Activated naive CD8-positive, alpha-beta T cell treated with anti-CD3 and anti-CD28 coated beads, Interleukin-2, amount 50 U/mL, for 16 hours (primary cell): ENCODE data around the gene ATXN2.

ENCODE experiments used
- DNase-seq: peaks from one replicate; pipeline ENCODE4 v3.0.0-alpha.2; 2020; ENCODE audit warnings: low read depth, low spot score

The ATXN2 gene

DNA sequence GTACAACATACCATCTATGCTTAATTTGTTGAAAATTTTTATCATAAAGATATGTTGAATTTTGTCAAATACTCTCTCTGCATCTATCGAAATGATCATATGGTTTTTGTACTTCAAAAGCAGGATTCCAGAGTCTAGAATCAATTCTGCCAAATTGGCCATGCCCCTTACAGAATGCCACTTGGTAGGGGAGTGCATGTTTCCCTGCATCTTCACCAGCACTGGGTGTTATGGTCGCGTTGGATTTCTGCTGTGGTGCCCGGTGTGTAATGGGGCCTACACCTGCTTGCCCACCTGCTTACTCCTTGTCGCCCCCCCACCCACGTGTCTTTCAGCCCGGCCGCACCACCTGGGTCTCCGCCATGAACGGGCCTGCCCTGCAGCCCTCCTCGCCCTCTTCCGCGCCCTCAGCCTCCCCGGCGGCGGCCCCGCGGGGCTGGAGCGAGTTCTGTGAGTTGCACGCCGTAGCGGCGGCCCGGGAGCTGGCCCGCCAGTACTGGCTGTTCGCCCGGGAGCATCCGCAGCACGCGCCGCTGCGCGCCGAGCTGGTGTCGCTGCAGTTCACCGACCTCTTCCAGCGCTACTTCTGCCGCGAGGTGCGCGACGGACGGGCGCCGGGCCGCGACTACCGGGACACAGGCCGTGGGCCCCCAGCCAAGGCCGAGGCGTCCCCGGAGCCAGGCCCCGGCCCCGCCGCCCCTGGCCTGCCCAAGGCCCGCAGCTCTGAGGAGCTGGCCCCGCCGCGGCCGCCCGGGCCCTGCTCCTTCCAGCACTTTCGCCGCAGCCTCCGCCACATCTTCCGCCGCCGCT lies 181.1 kb downstream of the ATXN2 start:
- no peak for DNase-seq

- no peak for DNase-seq
These were observed 181.8 kb downstream of the ATXN2 start for GRCh38 chr12:111417290-111417689.

DNA sequence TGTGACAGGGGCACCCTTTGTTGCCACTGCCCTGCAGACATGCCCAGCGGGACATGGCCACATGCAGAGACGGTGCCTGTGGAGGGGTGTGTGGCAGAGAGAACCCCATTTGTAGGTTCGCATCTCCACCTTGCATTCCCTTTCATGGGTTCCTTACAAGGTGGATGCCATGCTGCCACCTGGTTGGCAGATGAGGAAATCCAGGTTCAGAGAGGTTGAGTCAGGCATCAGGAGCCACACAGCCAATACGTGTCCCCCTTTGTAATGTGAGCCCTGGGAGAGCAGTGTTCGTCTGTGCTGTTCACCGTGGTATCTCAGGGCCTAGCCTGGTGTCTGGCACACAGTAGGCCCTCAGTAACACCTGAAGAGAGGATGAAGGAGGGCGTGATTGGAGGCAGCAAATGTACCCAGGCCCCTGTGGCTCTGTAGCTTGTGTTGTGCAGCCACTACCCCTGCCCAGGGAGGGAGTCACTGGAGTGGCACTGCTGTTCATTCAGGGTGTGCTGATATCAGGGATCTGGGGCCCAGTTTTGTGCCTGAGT lies 184.3 kb downstream of the ATXN2 start:
- no peak for DNase-seq

- no peak for DNase-seq
These were observed 185.6 kb downstream of the ATXN2 start for GRCh38 chr12:111413442-111414086.

- DNase-seq = no peak
These were observed 186.2 kb downstream of the ATXN2 start for GRCh38 chr12:111412830-111413441.

- DNase-seq = no peak
These were observed 186.9 kb downstream of the ATXN2 start for GRCh38 chr12:111412007-111412829.

DNA sequence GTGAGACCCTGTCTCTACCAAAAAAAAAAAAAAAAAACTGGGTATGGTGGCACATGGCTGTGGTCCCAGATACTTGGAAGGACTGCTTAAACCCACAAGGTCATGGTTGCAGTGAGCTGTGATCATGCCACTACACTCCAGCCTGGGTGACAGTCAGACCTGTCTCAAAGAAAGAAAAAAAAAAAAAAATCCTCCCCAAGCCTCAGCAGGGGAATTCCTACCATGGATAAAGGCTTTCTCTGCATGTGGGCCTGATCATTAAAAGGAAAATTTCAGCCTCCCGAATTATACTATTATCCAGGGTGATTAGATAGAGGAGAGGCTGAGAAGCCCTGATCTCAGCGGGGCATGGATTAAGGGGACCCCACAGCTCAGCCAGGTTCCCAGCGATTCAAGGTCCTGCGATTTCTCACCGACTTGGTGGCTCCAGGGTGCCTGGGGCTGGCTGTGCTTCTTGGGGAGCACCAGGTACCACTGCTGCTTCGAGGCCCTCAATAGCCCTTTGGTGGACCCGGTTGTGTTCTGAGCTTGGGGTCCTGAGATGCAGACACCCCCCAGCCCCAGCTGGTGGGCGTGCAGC lies 187.8 kb downstream of the ATXN2 start:
- DNase-seq = no peak

DNA sequence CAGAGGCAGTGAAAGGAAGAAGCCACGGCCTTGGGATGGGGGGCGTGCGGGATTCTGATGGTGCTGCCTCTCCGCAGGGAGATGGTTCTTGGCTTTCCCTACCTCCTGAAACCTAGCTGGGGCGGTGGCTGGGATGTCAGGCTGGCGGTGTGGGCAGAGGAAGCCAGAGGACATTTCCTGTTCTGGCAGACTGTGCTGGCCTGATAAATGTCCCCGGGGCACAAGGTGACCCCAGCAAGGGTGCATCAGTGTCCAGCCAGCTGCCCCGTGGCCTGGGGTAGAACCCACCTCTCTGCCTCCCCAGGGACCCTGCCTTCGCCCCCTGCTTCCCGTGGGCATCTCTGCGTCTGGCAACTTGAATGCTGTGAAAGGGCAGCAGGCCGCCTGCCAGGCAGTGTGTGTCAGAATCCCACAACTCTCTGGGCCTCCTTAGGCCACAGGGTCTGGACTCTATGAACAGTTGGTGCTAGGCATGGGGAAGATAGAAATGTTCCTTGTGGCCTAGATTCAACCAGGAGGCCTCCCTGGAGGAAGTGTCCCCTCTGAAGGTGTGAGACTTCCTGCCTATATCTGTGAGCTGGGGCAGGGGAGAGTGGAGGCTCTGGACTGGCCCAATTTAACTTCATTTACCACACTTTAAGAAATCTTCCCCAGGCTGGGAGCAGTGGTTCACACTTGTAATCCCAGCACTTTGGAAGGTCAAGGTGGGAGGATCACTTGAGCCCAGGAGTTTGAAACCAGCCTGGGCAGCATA lies 188.5 kb downstream of the ATXN2 start:
- DNase-seq = no peak

DNA sequence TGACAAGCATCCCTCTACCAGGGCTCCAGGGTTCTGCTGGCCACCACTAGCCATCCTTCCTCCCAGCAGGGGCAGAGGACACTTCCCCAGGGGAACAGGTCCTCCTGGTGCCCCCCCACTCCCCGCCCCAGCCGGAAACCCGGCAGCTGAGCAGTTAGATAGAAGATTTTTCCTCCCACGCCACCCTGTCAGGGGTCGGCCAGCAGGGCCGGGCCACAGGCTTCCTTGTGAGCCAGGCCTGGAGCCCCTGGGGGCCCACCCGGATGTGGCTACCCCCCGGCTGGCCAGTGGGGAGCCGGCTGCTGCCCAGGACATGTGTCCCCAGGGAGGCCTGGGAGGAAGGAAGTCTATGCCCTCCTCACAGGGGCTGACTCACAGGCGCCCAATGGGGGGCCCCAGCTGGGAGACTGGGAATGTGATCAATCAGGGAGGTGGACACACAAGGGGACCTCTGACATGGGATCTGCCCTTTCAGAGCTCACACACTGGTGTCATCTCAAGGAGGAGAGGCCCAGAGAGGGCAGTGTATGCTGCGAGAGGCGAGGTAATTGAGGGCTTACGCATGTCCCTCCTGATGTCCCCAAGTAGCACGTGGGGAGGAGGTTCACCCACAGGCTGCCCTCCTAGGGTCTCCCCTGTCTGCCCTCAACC lies 189.2 kb downstream of the ATXN2 start:
- no peak for DNase-seq

DNA sequence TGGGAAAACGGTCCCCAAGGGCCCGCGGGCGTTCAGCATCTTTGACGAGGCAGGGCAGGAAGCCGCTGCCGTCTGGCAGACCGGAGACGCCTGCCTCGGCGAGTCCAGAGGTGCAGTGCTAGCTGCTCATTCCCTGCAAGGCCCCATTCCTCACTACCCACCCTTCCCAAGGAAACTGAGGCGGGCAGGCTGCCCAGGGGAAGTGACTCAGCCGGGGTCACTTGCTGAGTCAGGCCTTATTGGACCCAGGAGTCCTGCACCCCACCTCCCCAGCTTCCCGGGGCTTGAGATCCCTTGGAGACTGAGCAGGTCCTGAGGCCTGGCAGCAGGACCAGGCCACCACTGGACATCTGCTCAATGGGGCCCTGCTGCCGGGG lies 189.7 kb downstream of the ATXN2 start:
- no peak for DNase-seq

DNA sequence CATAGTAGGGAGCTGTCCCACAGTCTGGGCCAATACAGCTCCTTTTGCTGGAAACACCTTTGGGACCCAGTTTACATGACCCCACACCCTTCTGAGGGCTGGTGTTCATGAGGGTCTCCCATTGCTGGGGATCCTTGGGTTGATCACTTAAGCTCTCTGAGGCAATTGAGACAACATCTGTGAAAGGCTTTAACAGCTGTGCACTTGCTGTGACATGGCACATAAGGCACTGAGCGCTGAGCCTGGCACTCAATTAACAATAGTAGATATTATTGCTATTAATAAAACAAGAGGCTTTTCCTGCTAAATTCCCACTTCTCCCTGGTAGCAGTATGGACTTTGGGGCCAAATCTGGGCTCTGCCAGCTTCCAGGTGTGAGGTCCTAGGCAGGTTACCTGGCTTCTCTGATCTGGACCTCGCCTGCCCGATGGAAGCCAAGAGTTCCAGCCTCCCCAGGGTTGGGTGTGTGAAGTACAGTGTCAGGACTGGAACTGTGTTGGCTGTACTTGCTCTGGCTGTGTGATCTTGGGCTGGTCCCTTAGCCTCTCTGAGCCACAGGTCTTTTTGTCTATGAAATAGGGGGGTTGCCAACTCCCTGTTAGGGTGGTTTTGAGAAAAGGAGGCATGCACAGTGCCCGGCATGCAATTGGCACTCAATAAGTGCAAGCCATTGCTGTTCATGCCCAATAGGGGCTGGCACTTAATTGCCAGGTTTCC lies 190.3 kb downstream of the ATXN2 start:
- no peak for DNase-seq

GRCh38 chr12:111408116-111408440 lies 191.0 kb downstream of the ATXN2 start:
- no peak for DNase-seq

GRCh38 chr12:111407377-111408115 lies 191.6 kb downstream of the ATXN2 start:
- DNase-seq = no peak

- peak; percentile 36 for DNase-seq
These were observed 192.4 kb downstream of the ATXN2 start for GRCh38 chr12:111406474-111407376.

GRCh38 chr12:111405859-111406473 lies 193.1 kb downstream of the ATXN2 start, which contains the start of gene SH2B3:
TSS of gene SH2B3 (plus strand) at chr12:111405923. CDS start at chr12:111418146, 12,223 bp downstream.
- DNase-seq = peak; percentile 58

DNA sequence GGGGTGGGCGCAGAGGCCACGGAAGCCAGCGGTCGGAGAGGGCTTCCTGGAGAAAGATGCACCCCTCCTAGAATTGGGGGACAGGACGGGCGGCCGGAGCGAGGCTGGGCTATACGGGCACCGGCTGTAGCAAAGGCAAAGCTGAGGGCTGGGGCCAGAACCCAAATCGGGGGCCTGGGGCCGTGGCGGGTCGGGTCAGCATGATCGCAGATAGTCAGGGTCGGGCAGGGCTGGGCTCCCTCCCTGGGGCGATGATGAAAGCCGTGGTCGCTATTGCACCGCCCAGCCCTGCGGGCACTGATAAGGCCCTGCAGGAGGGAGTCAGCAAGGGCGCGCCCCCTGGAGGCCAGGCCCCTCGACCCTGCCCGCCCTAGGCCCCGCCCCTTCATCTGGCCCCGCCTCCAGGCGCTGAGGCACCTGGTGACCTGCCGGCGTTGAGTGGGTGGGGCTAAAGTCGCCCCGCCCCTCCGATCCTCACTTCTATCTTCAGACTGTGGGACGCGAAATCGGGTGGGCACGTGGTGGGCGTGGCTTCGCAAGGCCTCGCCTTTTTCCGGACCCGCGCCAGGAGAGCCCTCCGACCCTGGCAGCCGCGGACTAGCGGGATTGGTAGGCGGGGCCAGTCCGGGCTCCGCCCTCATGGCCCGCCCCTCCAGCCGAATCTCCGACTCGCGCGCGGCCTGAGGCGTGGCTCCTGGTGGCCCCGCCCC lies 193.8 kb downstream of the ATXN2 start:
- peak; percentile 100 for DNase-seq
